ENCODE results near the gene LMF2.
"Not testable (repeated sequence)": the region's sequence is repeated elsewhere in the genome, so short reads cannot be mapped to it uniquely, and the experiment has no call there.

The LMF2 gene

DNA sequence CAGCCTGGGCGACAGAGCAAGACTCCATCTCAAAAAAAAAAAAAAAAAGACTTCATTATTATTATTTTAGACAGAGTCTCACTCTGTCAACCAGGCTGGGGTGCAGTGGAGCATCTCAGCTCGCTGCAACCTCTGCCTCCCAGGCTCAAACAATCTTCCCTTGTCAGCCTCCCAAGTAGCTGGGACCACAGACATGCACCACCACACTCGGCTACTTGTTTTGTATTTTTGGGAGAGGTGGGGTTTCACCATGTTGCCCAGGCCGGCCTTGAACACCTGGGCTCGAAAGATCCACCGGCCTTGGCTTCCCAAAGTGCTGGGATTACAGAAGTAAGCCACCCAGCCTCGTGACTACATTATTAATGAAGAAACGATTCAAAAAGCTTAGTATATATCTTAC is 27.6 kb upstream of the LMF2 start:
- no peak for DNase-seq (ENCODE audit: extremely low spot score, insufficient read length, low read depth)
- peak; percentile 75 for FAIRE-seq

- not testable (repeated sequence) for DNase-seq (ENCODE audit: extremely low spot score, insufficient read length, low read depth)
- FAIRE-seq, result peak; percentile 89
Measured at GRCh38 chr22:50533856-50534711, 26.6 kb upstream of the LMF2 start.

DNA sequence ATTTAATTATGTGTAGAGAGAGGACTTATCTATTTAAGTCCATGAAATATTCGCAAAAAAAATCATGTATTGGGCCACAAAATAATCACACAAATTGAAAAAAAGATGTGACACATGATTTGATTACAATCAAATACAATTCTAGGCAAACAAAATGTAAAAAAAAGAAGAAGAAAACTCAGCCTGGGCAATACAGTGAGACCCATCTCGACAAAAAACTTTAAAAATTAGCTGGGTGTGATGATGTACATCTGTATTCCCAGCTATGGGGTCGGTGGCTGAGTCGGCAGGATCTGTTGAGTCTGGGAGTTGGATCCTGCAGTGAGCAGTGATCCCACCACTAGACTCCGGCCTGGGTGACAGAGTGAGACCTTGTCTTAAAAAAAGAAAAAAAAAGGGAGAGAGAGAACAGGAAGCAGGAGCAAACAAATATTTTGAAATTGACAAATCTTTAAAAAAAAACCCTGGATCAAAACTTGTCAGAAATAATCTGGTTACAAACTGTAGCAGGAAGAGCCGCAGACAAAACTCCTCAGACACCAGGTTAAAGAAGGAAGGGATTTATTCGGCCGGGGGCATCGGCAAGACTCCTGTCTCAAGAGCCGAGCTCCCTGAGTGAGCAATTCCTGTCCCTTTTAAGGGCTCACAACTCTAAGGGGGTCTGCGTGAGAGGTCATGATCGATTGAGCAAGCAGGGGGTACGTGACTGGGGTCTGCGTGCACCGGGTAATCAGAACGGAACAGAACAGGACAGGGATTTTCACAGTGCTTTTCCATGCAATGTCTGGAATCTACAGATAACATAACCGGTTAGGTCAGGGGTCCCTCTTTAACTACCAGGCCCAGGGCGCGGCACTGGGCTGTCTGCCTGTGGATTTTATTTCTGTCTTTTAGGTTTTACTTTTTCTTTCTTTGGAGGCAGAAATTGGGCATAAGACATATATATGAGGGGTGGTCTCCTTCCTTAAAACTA is 25.6 kb upstream of the LMF2 start:
- DNase-seq (ENCODE audit: extremely low spot score, insufficient read length, low read depth) (no peak), FAIRE-seq (no peak)

GRCh38 chr22:50531962-50532674 is 24.6 kb upstream of the LMF2 start:
- DNase-seq (ENCODE audit: extremely low spot score, insufficient read length, low read depth), result no peak
- FAIRE-seq, result peak; percentile 68

- FAIRE-seq (peak; percentile 77), DNase-seq (ENCODE audit: extremely low spot score, insufficient read length, low read depth) (no peak)
Measured at GRCh38 chr22:50531546-50531961, 24.1 kb upstream of the LMF2 start.

GRCh38 chr22:50530877-50531545 is 23.5 kb upstream of the LMF2 start:
- FAIRE-seq (no peak), DNase-seq (ENCODE audit: extremely low spot score, insufficient read length, low read depth) (no peak)

DNA sequence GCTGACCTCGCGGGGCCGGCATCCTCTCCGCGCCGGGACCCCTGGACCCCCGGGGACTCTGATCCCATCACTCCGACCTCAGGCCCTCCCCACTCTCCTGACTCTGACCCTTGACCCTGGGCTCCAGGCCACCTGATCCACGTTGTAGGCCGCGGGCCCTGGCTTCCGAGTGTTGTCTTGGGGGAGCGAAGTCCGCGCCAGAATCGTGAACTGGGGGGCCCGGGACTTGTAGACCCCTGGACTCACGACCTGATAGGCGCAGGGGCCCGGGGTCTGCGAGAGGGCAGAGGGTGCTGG is 23.0 kb upstream of the LMF2 start:
- no peak for DNase-seq (ENCODE audit: extremely low spot score, insufficient read length, low read depth)
- FAIRE-seq, result no peak

GRCh38 chr22:50529897-50530579 is 22.5 kb upstream of the LMF2 start, which contains the start of gene TYMP:
TSS of gene TYMP (minus strand) at chr22:50530012. CDS start at chr22:50529709, 303 bp downstream.
- FAIRE-seq (peak; percentile 91), DNase-seq (ENCODE audit: extremely low spot score, insufficient read length, low read depth) (no peak)

DNA sequence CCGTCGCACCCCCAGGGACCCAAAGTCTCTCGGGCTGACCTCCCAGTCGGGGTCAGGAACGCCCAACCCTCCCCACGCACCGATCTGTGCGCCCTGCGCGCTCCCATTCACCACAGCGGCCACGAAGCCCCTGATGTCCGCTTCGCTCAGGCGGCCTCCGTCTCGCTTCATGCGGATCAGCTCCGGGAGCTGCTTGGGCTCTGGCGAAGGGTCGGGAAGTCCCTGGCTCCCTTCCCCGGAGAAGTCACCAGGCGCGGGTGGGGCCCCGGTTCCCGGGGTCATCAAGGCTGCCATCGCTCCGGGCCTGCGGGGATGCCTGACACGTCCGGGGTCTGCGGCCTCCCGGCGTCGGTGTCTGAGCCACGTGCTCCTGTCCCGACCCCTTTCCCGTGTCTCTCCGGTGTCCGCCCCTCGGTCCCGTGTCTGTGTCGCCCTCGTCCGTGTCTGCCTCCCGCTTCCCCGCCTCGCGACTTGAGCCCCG is 22.0 kb upstream of the LMF2 start:
- no peak for FAIRE-seq
- no peak for DNase-seq (ENCODE audit: extremely low spot score, insufficient read length, low read depth)

- no peak for DNase-seq (ENCODE audit: extremely low spot score, insufficient read length, low read depth)
- FAIRE-seq, result no peak
Measured at GRCh38 chr22:50528682-50529415, 21.3 kb upstream of the LMF2 start.

GRCh38 chr22:50527921-50528681 is 20.6 kb upstream of the LMF2 start:
- no peak for DNase-seq (ENCODE audit: extremely low spot score, insufficient read length, low read depth)
- FAIRE-seq, result no peak

DNA sequence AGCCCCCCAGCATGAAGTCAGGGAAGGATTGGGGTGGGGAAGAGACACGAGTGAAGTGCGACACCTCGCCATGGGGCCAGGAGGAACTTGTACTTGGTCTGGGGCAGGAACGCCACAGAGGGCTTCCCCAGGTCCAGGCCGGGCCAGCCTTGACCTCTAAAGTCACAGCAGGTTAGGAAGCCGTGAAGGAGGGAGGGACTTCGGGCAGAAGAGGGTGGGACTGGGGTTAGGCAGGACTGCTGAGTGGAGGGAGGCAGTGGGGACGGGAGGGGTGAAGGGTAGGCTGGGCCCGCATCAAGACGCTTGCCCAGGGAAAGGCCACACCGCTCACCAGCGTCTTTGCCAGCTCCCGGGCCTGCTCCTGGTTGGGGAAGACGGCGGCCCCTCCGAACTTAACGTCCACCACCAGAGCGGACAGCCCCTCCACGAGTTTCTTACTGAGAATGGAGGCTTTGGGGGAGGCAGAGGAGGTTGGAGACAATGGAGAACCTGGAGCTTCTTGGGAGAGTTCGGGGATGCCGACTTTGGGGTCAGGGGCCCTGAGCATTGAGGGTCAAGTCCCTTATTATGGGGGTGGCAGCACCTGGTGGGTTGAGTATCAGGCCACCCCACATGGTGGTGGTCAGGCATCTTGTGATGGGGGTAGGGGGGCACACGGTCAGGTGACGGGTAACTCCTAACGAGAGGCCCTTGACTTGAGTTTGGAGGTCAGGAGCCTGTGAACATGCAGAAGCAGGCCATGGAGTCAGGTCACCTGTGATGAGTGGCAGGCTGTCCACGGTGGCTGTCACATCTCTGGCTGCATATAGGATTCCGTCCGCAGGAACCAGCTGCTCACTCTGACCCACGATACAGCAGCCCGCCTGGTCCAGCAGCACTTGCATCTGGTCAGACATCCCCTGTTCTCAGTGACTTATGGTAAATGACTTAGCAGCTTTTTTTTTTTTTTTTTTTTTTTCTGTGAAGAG is 19.6 kb upstream of the LMF2 start:
- DNase-seq (ENCODE audit: extremely low spot score, insufficient read length, low read depth) (no peak), FAIRE-seq (peak; percentile 97)

DNA sequence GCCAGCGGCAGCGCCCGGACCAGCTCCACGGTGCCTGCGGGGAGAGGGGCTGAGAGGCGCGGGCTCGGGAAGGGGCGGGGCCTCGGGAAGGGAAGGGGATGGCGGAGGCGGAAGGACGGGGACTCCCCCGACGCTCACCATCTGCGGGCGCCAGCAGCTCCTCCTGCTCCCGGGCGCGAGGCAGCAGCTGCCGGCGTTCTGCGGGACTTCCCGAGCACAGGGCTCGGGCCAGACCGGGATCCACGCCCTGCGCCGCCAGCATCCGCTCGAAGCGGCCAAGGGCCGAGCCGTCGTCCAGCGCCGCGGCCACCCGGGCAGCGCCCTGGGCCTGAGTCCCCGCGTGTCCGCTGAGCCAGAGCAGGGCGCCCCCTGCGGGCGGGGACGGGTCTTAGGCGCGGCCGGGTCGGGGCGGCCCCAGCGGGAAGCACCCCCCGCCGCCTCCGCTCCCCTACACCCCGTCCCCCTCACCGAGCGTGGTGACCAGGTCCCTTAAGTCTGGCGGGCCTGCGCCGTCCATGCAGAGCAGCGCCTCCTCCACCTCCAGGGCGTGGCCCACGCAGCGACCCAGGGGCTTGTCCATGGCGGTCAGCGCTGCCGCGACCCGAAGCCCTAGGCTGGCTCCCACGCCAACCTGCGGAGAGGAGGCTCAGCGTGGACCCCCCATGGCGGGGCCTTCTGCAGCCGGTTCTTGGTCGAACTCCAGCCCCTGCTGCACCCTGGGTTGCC is 18.8 kb upstream of the LMF2 start:
- DNase-seq (ENCODE audit: extremely low spot score, insufficient read length, low read depth) (peak; percentile 62), FAIRE-seq (peak; percentile 82)

DNA sequence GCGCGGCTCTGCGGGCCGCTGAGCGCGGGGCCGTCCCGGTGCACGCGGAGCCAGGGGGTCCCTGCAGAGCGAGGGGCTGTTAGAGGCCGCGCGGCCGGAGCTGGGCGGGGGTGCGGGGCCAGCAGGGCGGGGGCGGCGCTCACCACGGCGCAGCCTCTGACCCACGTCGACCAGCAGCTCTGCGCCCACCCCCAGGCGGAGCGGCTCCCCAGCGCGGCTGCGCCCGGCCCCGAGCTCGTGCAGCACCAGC is 18.3 kb upstream of the LMF2 start:
- DNase-seq (ENCODE audit: extremely low spot score, insufficient read length, low read depth) (no peak), FAIRE-seq (no peak)

DNA sequence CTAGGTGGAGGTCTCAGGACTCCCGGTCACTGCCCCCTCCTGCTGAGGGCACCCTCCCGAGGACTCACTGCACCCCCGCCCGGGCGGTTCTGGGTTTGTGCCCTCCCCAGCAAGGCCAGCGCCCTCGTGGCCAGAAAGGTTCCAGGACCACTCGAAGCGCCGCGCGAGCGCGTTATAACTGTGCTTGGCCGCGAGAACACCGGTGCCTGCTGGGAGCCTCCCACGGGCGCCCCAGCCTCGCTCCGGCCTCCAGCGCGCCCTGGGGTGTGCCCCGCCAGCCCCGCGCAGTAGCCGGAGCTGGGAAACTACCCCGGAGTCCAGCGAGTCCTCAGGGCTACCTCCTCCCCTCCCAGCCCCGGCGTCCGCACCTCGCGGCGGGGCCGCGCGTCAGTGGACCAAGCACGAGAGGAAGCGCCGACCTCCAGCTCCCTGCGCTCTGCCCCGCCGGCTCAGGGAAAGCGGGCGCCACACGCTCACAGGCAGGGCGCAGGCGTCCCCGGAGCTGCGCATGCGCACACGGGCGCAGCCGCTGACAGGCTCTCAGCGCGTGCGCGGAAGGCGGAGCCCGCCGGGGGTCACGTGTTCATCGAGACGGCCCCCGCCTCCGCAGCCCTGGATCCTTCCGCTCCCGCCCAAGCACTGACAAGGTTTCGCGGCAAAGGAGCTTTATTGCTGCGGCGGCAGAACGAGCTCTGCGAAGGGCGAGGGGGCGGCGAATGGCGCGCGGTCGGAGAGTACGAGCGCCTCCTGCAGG is 17.8 kb upstream of the LMF2 start, which contains the start of gene SCO2:
TSS of gene SCO2 (minus strand) at position 495 of the 754 bp plus-strand sequence. CDS start 1,187 bp downstream, outside the sequence.
- FAIRE-seq, result peak; percentile 97
- DNase-seq (ENCODE audit: extremely low spot score, insufficient read length, low read depth), result peak; percentile 94
